ENCODE measurements around the gene NKAP.
"Not testable (repeated sequence)": the region's sequence is repeated elsewhere in the genome, so short reads cannot be mapped to it uniquely, and the experiment has no call there.

Gene NKAP

GRCh38 chrX:119943185-119943988 lies at the start of gene NKAP:
Gene NKAP, minus strand, starts transcription at chrX:119943751. Its CDS starts 146 bp downstream, at chrX:119943605.
- peak; percentile 75 for DNase-seq

- peak; percentile 8 for DNase-seq
These were observed 47.6 kb upstream of the NKAP start for GRCh38 chrX:119991005-119991787.

- DNase-seq: no peak
These were observed 47.0 kb upstream of the NKAP start for GRCh38 chrX:119990556-119991004.

- no peak for DNase-seq
These were observed 46.5 kb upstream of the NKAP start for GRCh38 chrX:119989905-119990555.

- no peak for DNase-seq
These were observed 42.7 kb upstream of the NKAP start for GRCh38 chrX:119986203-119986602.

- DNase-seq: peak; percentile 48
These were observed 41.1 kb upstream of the NKAP start for GRCh38 chrX:119984652-119985051.

- no peak for DNase-seq
These were observed 39.9 kb upstream of the NKAP start for GRCh38 chrX:119983494-119983893.

- DNase-seq: no peak
These were observed 38.6 kb upstream of the NKAP start for GRCh38 chrX:119982145-119982544.

GRCh38 chrX:119981286-119982070 lies 37.9 kb upstream of the NKAP start:
- peak; percentile 12 for DNase-seq

- not testable (repeated sequence) for DNase-seq
These were observed 33.6 kb upstream of the NKAP start for GRCh38 chrX:119977172-119977571.

- DNase-seq: no peak
These were observed 27.6 kb upstream of the NKAP start for GRCh38 chrX:119971184-119971583.

- DNase-seq: no peak
These were observed 27.0 kb upstream of the NKAP start for GRCh38 chrX:119970574-119970973.

GRCh38 chrX:119966837-119967236 lies 23.3 kb upstream of the NKAP start:
- DNase-seq: not testable (repeated sequence)

- no peak for DNase-seq
These were observed 17.1 kb upstream of the NKAP start for GRCh38 chrX:119960625-119961024.

GRCh38 chrX:119955807-119956570 lies 12.4 kb upstream of the NKAP start:
- not testable (repeated sequence) for DNase-seq

GRCh38 chrX:119954374-119954773 lies 10.8 kb upstream of the NKAP start:
- DNase-seq: no peak

GRCh38 chrX:119948381-119948780 lies 4.8 kb upstream of the NKAP start:
- no peak for DNase-seq

GRCh38 chrX:119945481-119945880 lies 1.9 kb upstream of the NKAP start:
- no peak for DNase-seq

GRCh38 chrX:119942831-119943184 lies 743 bp downstream of the NKAP start:
- no peak for DNase-seq

GRCh38 chrX:119942173-119942819 lies 1.3 kb downstream of the NKAP start:
- DNase-seq: no peak

GRCh38 chrX:119941336-119941735 lies 2.2 kb downstream of the NKAP start:
- DNase-seq: no peak
